Cardiac muscle cell (in vitro differentiated cells and primary cell): ENCODE results near the gene NGDN. TPM values are rescaled to one million over a fixed set of nuclear protein-coding genes. Genes with fewer than 3 reads are reported as not detected.

Experiments used
- DNase-seq, 2 donors: peaks; one replicate each; pipeline versions ENCODE4 v3.0.0 to v3.0.0-alpha.2; 2010 to 2017; ENCODE audit warnings: low read depth in 1 of 2, low spot score in 1 of 2
- H3K27ac ChIP-seq: fragments of 200-600 bp; sonication (generic); 2 replicates; pipeline ENCODE4 v1.5.1; 2016
- H3K27me3 ChIP-seq: fragments of 200-600 bp; sonication (generic); 2 replicates; pipeline ENCODE4 v1.6.0; 2016; ENCODE audit warnings: control low read depth
- H3K36me3 ChIP-seq: fragments of 200-600 bp; sonication (generic); 2 replicates; pipeline ENCODE4 v1.5.1; 2016; ENCODE audit warnings: control low read depth
- H3K4me1 ChIP-seq: fragments of 200-600 bp; sonication (generic); 2 replicates; pipeline ENCODE4 v1.8.1; 2017; ENCODE audit warnings: low read depth, mild to moderate bottlenecking, mixed run types
- H3K4me3 ChIP-seq: fragments of 200-600 bp; sonication (generic); 2 replicates; pipeline ENCODE4 v1.5.1; 2016; ENCODE audit warnings: mild to moderate bottlenecking
- H3K9me3 ChIP-seq: fragments of 200-600 bp; sonication (generic); 2 replicates; pipeline ENCODE4 v1.5.1; 2017; ENCODE audit warnings: low read depth, mild to moderate bottlenecking, control low read depth
- CTCF ChIP-seq: IDR thresholded peaks from 2 replicates; pipeline ENCODE4 v1.5.1; 2012; ENCODE audit warnings: low read depth, mild to moderate bottlenecking, low read length
- polyA plus RNA-seq: library from polyadenylated mRNA; unstranded; fragments of >200 nt; fragmentation: Nextera tagmentation; extraction: Ambion mirVana; gene quantifications from 2 replicates; pipeline ENCODE4 v1.2.1, GENCODE V29; 2016
- total RNA-seq: library from RNA; depleted of rRNA; stranded (reverse); fragments of >200 nt; gene quantifications from 2 replicates; pipeline ENCODE4 v1.2.3, GENCODE V29; 2016

Gene NGDN
- total and polyA plus RNA-seq, 2 experiments from 2014 or later = 43.3 to 66.9 TPM

GRCh38 chr14:23465261-23465660, 4.2 kb upstream of the NGDN start:
- no peak for DNase-seq
- Histone ChIP-seq H3K36me3 (no peaks in the 10 kb centered on the region), H3K27ac (no peak overlapping the region), H3K4me3 (no peak overlapping the region), H3K9me3 (no peaks in the 10 kb centered on the region), H3K27me3 (no peaks in the 10 kb centered on the region), H3K4me1 (peaks cover 8% of the 10 kb centered on the region)
- no peak for TF ChIP-seq CTCF

DNA sequence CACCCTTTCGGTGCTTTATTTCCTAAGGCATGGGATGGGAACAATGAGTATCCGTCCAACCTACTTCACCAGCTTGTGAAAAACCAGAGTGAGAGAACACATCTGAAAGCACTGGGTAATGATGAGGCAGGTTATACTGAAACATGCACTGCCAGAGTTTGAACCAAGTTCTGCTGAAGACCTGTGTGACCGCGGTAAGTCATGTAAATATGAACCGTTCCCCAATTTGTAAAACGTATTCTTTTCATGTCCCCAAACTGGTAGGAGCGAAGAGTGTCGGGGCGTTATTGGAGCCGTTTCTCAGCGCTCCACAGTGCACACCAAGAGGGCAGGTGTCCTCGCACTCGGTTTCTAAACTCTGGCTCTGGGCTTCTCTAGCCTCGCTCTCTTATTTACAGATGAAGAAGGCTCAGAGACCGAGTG, 788 bp upstream of the NGDN start:
- H3K4me1 ChIP-seq = peaks cover 9% of the 10 kb centered on the region
- H3K4me3 ChIP-seq = peak overlapping the region; percentile 13
- H3K9me3 ChIP-seq = no peaks in the 10 kb centered on the region
- H3K27me3 ChIP-seq = no peaks in the 10 kb centered on the region
- peak overlapping the region; percentile 90 for H3K27ac ChIP-seq
- H3K36me3 ChIP-seq = peaks cover 22% of the 10 kb centered on the region
- TF ChIP-seq CTCF = no peak
- no peak for DNase-seq

DNA sequence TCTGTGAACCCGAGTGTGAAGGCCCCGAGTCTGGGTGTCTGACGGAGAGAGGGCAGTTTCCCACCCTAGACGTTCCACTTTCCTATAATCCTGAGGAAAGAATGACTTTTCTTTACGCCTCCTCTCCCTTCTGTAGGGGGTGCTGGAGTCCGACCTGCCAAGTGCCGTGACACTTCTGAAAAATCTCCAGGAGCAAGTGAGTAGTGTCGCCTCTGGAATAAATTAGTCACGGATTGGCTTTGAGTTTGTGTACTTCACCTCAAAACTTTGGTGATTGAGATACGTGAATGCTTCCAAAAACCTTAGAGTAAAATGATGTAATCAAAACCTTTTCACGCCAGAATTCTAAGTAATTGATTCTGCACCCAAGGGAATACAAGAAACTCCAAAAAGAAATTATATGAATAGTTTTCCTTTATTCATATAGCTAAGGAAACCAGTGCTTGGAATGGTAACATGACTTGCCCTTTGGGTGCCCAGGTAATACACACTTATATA, 452 bp downstream of the NGDN start:
- Histone ChIP-seq H3K4me3 (peak overlapping the region; percentile 74), H3K4me1 (peaks cover 9% of the 10 kb centered on the region), H3K27ac (peak overlapping the region; percentile 92), H3K9me3 (no peaks in the 10 kb centered on the region), H3K27me3 (no peaks in the 10 kb centered on the region), H3K36me3 (peaks cover 32% of the 10 kb centered on the region)
- no peak for DNase-seq
- no peak for TF ChIP-seq CTCF

DNA sequence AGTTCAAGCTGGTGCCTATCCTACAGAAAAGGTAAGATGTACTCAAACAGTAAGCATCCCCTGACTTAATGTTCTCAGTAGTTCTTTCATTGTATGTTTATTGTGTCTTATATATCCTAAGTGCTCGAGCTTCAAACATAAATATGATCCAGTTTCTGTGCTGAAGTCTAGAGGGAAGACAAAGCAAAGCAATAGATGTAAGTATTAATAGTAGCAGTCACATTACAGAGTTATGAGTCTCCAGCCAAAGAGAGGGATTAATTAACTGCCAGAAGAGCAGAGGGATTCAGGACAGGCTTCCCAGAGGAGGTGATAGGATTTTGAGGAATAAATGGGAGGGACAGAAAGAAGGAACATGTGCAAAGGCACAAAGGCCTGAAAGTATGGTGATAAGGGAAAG, 1.4 kb downstream of the NGDN start:
- Histone ChIP-seq H3K27me3 (no peaks in the 10 kb centered on the region), H3K9me3 (no peaks in the 10 kb centered on the region), H3K27ac (no peak overlapping the region), H3K4me3 (peak overlapping the region; percentile 74), H3K36me3 (peaks cover 42% of the 10 kb centered on the region), H3K4me1 (peaks cover 9% of the 10 kb centered on the region)
- no peak for DNase-seq
- TF ChIP-seq CTCF = no peak

GRCh38 chr14:23478109-23478759, 8.7 kb downstream of the NGDN start:
- H3K27me3 ChIP-seq = no peaks in the 10 kb centered on the region
- peaks cover 44% of the 10 kb centered on the region for H3K36me3 ChIP-seq
- H3K9me3 ChIP-seq = no peaks in the 10 kb centered on the region
- DNase-seq = peak; percentile 63 to 80
- H3K4me1 ChIP-seq = no peaks in the 10 kb centered on the region
- no peak overlapping the region for H3K4me3 ChIP-seq
- no peak overlapping the region for H3K27ac ChIP-seq
- TF ChIP-seq CTCF = peak; percentile 64
